Measurements from ENCODE around the gene SDK2.

Gene SDK2

GRCh38 chr17:73436954-73437353, 207.3 kb downstream of the SDK2 start:
- TF ChIP-seq CTCF (conservative IDR thresholded peaks at IDR 0.05; ENCODE audit: low read length) = no peak
- no peak overlapping the region for H3K4me3 ChIP-seq (ENCODE audit: low read length)
- DNase-seq (ENCODE audit: low read depth) = no peak

- no peak for TF ChIP-seq CTCF (conservative IDR thresholded peaks at IDR 0.05; ENCODE audit: low read length)
- H3K4me3 ChIP-seq (ENCODE audit: low read length) = no peak overlapping the region
- no peak for DNase-seq (ENCODE audit: low read depth)
These were observed 208.8 kb downstream of the SDK2 start for GRCh38 chr17:73435412-73435811.

- no peak overlapping the region for H3K4me3 ChIP-seq (ENCODE audit: low read length)
- TF ChIP-seq CTCF (conservative IDR thresholded peaks at IDR 0.05; ENCODE audit: low read length) = no peak
- no peak for DNase-seq (ENCODE audit: low read depth)
These were observed 210.1 kb downstream of the SDK2 start for GRCh38 chr17:73434154-73434553.

GRCh38 chr17:73433501-73433900, 210.7 kb downstream of the SDK2 start:
- DNase-seq (ENCODE audit: low read depth) = no peak
- no peak for TF ChIP-seq CTCF (conservative IDR thresholded peaks at IDR 0.05; ENCODE audit: low read length)
- no peak overlapping the region for H3K4me3 ChIP-seq (ENCODE audit: low read length)

- DNase-seq (ENCODE audit: low read depth) = no peak
- no peak overlapping the region for H3K4me3 ChIP-seq (ENCODE audit: low read length)
- TF ChIP-seq CTCF (conservative IDR thresholded peaks at IDR 0.05; ENCODE audit: low read length) = no peak
These were observed 211.5 kb downstream of the SDK2 start for GRCh38 chr17:73432624-73433190.

- DNase-seq (ENCODE audit: low read depth) = no peak
- TF ChIP-seq CTCF (conservative IDR thresholded peaks at IDR 0.05; ENCODE audit: low read length) = no peak
- H3K4me3 ChIP-seq (ENCODE audit: low read length) = no peak overlapping the region
These were observed 212.6 kb downstream of the SDK2 start for GRCh38 chr17:73431401-73432205.

GRCh38 chr17:73430848-73431247, 213.4 kb downstream of the SDK2 start:
- TF ChIP-seq CTCF (conservative IDR thresholded peaks at IDR 0.05; ENCODE audit: low read length) = no peak
- no peak overlapping the region for H3K4me3 ChIP-seq (ENCODE audit: low read length)
- no peak for DNase-seq (ENCODE audit: low read depth)
